ENCODE data around the gene PSMC2.

DNA sequence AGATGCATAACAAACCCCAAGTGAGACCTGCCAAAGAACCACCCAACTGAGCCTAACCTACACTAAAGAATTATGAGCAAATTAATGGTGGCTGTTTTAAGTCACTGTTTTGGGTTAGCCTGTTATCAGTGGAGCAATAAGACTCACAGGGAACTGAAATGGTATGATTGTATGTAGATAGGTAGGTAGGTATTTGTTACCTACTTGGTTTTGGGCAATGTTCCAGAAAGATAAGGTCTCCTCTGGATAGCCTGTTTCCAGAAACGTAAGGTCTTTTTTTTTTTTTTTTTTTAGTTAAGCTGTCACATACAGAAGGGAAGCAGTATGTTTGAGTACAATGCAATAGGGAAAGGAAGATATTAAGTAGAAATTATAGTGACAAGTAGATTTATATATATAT lies 47.6 kb downstream of the PSMC2 start:
- TF ChIP-seq, protein P1, sequence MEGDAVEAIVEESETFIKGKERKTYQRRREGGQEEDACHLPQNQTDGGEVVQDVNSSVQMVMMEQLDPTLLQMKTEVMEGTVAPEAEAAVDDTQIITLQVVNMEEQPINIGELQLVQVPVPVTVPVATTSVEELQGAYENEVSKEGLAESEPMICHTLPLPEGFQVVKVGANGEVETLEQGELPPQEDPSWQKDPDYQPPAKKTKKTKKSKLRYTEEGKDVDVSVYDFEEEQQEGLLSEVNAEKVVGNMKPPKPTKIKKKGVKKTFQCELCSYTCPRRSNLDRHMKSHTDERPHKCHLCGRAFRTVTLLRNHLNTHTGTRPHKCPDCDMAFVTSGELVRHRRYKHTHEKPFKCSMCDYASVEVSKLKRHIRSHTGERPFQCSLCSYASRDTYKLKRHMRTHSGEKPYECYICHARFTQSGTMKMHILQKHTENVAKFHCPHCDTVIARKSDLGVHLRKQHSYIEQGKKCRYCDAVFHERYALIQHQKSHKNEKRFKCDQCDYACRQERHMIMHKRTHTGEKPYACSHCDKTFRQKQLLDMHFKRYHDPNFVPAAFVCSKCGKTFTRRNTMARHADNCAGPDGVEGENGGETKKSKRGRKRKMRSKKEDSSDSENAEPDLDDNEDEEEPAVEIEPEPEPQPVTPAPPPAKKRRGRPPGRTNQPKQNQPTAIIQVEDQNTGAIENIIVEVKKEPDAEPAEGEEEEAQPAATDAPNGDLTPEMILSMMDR (IDR thresholded peaks at IDR 0.05), result no peak
- no peak for TF ChIP-seq POLR2A (IDR thresholded peaks at IDR 0.05)
